A549 (cell line): ENCODE data around the gene EFCAB8. TPM values are rescaled to one million over a fixed set of nuclear protein-coding genes. Genes with fewer than 3 reads are reported as not detected.

ENCODE experiments used
- ATAC-seq, 2 experiments: fragments of 200-7000 bp in 1 of 2; fragments of >200 bp in 1 of 2; cut with Nextera tagmentation in 1 of 2; cut with Tn5 transposase in 1 of 2; 3 replicates each; pipeline versions ENCODE4 v1.8.0 to v1.9.1; 2018 to 2020; ENCODE audit warnings: mild to moderate bottlenecking in 1 of 2, moderate library complexity in 1 of 2
- CTCF ChIA-PET: fragments of 300-600 bp; sonication (Branson Sonifier 250); formaldehyde crosslinking; extraction: SDS; loops from one replicate; lab custom pipeline; 2021; ENCODE audit warnings: antibody characterized with exemption, inconsistent platforms; lab: Yijun Ruan, JAX
- POLR2A ChIA-PET: fragments of 350-600 bp; formaldehyde crosslinking; extraction: SDS; loops from one replicate; lab custom pipeline; 2021; ENCODE audit warnings: antibody characterized with exemption, inconsistent platforms; lab: Yijun Ruan, JAX
- DNase-seq, 2 experiments: peaks; one replicate each; pipeline versions ENCODE4 v3.0.0 to v3.0.0-alpha.2; 2011 to 2016; ENCODE audit warnings: low read depth in 1 of 2, low spot score in 1 of 2
- FAIRE-seq: peaks from 2 replicates; lab custom pipeline; 2011; peaks lifted over from hg19 to GRCh38; lab: Jason Lieb, UNC
- H3K27ac ChIP-seq, 2 experiments: fragments of >200 bp; sonication (Bioruptor Twin); formaldehyde crosslinking; 3 replicates each; pipeline ENCODE4 v1.5.1; 2016 to 2017
- H3K4me1 ChIP-seq: fragments of >200 bp; sonication (Bioruptor Twin); formaldehyde crosslinking; 3 replicates; pipeline ENCODE4 v1.6.1; 2016
- H3K4me2 ChIP-seq: fragments of >200 bp; sonication (Bioruptor Twin); formaldehyde crosslinking; 3 replicates; pipeline ENCODE4 v1.6.1; 2016
- H3K4me3 ChIP-seq: fragments of >200 bp; sonication (Bioruptor Twin); formaldehyde crosslinking; 3 replicates; pipeline ENCODE4 v1.5.1; 2016
- H3K9me3 ChIP-seq: fragments of >200 bp; sonication (Bioruptor Twin); formaldehyde crosslinking; 3 replicates; pipeline ENCODE4 v1.6.1; 2016
- BHLHE40 ChIP-seq: IDR thresholded peaks from 2 replicates; pipeline ENCODE4 v1.6.1; 2012; ENCODE audit warnings: low read depth, low read length, inconsistent platforms
- CEBPB ChIP-seq, 2 experiments: fragments of >200 bp in 1 of 2; sonication (Bioruptor Twin) in 1 of 2; formaldehyde crosslinking in 1 of 2; IDR thresholded peaks; 2 replicates each; pipeline ENCODE4 v1.6.1; 2012 to 2016
- FOSB ChIP-seq: fragments of 250-450 bp; sonication (Bioruptor Pico); IDR thresholded peaks from 2 replicates; pipeline ENCODE4 v1.5.0; 2020; ENCODE audit warnings: mild to moderate bottlenecking, moderate library complexity
- FOSL2 ChIP-seq, 2 experiments: fragments of 450-650 bp in 1 of 2; fragments of >200 bp in 1 of 2; sonication (Bioruptor Twin) in 1 of 2; formaldehyde crosslinking; IDR thresholded peaks; 2 replicates each; pipeline versions ENCODE4 v1.5.0 to v1.6.1; 2016 to 2020; ENCODE audit warnings: mild to moderate bottlenecking in 1 of 2, moderate library complexity in 1 of 2
- HDAC2 ChIP-seq: fragments of 200-600 bp; sonication (generic); IDR thresholded peaks from 2 replicates; pipeline ENCODE4 v1.6.1; 2016
- HOXA7 ChIP-seq: fragments of 250-450 bp; sonication (Bioruptor Pico); IDR thresholded peaks from 2 replicates; pipeline ENCODE4 v1.5.0; 2020; ENCODE audit warnings: mild to moderate bottlenecking, moderate library complexity
- HOXB13 ChIP-seq: fragments of 250-450 bp; sonication (Bioruptor Pico); IDR thresholded peaks from 2 replicates; pipeline ENCODE4 v1.5.0; 2020; ENCODE audit warnings: low read depth, mild to moderate bottlenecking, moderate library complexity
- KDM1A ChIP-seq: fragments of 200-600 bp; sonication (generic); IDR thresholded peaks from 2 replicates; pipeline ENCODE4 v1.6.1; 2016; ENCODE audit warnings: low read depth, mild to moderate bottlenecking
- KDM5A ChIP-seq: fragments of 200-600 bp; sonication (generic); IDR thresholded peaks from 2 replicates; pipeline ENCODE4 v1.6.1; 2016; ENCODE audit warnings: antibody characterized with exemption, mild to moderate bottlenecking
- MAFK ChIP-seq: fragments of 450-650 bp; IDR thresholded peaks from 2 replicates; pipeline ENCODE4 v1.6.1; 2014; ENCODE audit not compliant: partially characterized antibody
- NFE2L2 ChIP-seq: fragments of 150-350 bp; conservative IDR thresholded peaks from 2 replicates; pipeline ENCODE4 v1.6.1; 2014; ENCODE audit warnings: low read length
- NPAS2 ChIP-seq: fragments of 250-450 bp; sonication (Bioruptor Pico); IDR thresholded peaks from 2 replicates; pipeline ENCODE4 v1.8.0; 2022; ENCODE audit warnings: mild to moderate bottlenecking, moderate library complexity, borderline replicate concordance
- POLR2A ChIP-seq: IDR thresholded peaks from 2 replicates; pipeline ENCODE4 v1.6.1; 2012; ENCODE audit warnings: mild to moderate bottlenecking, low read length
- POLR2AphosphoS2 ChIP-seq: conservative IDR thresholded peaks from 2 replicates; pipeline ENCODE4 v1.6.1; 2012; ENCODE audit warnings: low read length, improper control_type of control experiment, inconsistent platforms
- TFCP2L1 ChIP-seq: fragments of 250-450 bp; sonication (Bioruptor Pico); IDR thresholded peaks from 2 replicates; pipeline ENCODE4 v1.5.0; 2021; ENCODE audit warnings: mild to moderate bottlenecking
- TP53 ChIP-seq: fragments of 250-450 bp; sonication (Bioruptor Pico); IDR thresholded peaks from 2 replicates; pipeline ENCODE4 v1.5.0; 2021; ENCODE audit warnings: mild to moderate bottlenecking, moderate library complexity
- ZC3H11A ChIP-seq: fragments of 450-650 bp; IDR thresholded peaks from 2 replicates; pipeline ENCODE4 v1.6.1; 2014; ENCODE audit warnings: antibody characterized with exemption, mild to moderate bottlenecking
- ZFP36 ChIP-seq: fragments of 450-650 bp; IDR thresholded peaks from 2 replicates; pipeline ENCODE4 v1.6.1; 2014; ENCODE audit warnings: borderline replicate concordance; ENCODE audit not compliant: partially characterized antibody
- ZSCAN20 ChIP-seq: fragments of 250-450 bp; sonication (Bioruptor Pico); IDR thresholded peaks from 2 replicates; pipeline ENCODE4 v1.8.0; 2022; ENCODE audit warnings: mild to moderate bottlenecking, moderate library complexity
- WGBS: methylation state at CpG from one replicate; pipeline ENCODE4 v1.1.6; 2017; ENCODE audit errors: missing lambda C conversion rate; 5-methylcytosine and 5-hydroxymethylcytosine counted together
- polyA plus RNA-seq, 4 experiments: library from polyadenylated mRNA; depleted of rRNA in 3 of 4; stranded (reverse); fragments of >200 nt; fragmentation: RNase III in 1 of 4; extraction: RNeasy Plus Mini Kit Qiagen cat#74134 plus additional on column Dnase treatment in 1 of 4; gene quantifications; 2 replicates in 3 of 4; 3 replicates in 1 of 4; pipeline ENCODE4 v1.2.3, GENCODE V29; 2011 to 2017
- TF ChIP-seq, protein P1 (sequence below): IDR thresholded peaks from 2 replicates; pipeline ENCODE4 v1.6.1; 2012
- TF ChIP-seq, protein P2 (sequence below): IDR thresholded peaks from 2 replicates; pipeline ENCODE4 v1.6.1; 2012
- TF ChIP-seq, protein P3 (sequence below): fragments of 450-650 bp; IDR thresholded peaks from 2 replicates; pipeline ENCODE4 v1.6.1; 2014; ENCODE audit warnings: antibody characterized with exemption
- TF ChIP-seq, protein P4 (sequence below): fragments of >200 bp; sonication (Bioruptor Twin); formaldehyde crosslinking; IDR thresholded peaks from 2 replicates; pipeline ENCODE4 v1.6.1; 2016
- TF ChIP-seq, protein P5 (sequence below): fragments of 250-450 bp; sonication (Bioruptor Pico); IDR thresholded peaks from 2 replicates; pipeline ENCODE4 v1.5.0; 2020; ENCODE audit warnings: low read depth, mild to moderate bottlenecking, moderate library complexity
- TF ChIP-seq, protein P6 (sequence below): fragments of >200 bp; sonication (Bioruptor Twin); formaldehyde crosslinking; IDR thresholded peaks from 3 replicates; pipeline ENCODE4 v1.6.1; 2016

Gene EFCAB8
- polyA plus RNA-seq, 2 of the 4 experiments (the other 2 are of a cell fraction) = not detected

DNA sequence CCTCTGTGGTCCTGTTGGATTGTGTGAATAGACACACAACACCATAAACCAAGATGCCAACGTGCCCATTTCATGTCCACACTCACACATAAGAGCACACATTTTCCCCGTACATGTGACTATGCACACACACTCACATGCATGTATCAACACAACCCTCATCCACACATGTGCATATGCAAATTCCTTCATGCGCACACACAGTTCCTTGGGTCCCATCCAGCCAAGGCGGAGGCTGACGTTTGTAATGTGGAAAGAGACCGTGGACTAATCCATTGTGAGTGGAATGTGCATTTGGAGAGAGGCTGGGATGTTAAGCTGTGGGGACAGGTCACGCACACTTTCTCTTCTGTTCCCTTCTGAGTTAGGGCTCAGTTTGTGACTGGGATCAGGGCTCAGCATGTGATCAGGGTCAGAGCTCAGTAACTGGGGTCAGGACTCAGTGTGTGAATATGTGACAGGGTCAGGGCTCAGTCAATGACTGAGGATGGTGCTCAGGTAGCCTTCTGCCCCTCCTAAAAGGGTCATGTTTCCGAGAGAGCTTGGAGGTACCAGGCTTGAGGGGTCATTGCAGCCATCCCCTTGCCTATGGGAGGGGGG is 148.2 kb downstream of the EFCAB8 start (continued):
- no peak for TF ChIP-seq POLR2A
- TF ChIP-seq NFE2L2 = no peak
- TF ChIP-seq KDM1A = no peak
- no peak for TF ChIP-seq HDAC2
- TF ChIP-seq, all 56 proteins: peak for 0

DNA sequence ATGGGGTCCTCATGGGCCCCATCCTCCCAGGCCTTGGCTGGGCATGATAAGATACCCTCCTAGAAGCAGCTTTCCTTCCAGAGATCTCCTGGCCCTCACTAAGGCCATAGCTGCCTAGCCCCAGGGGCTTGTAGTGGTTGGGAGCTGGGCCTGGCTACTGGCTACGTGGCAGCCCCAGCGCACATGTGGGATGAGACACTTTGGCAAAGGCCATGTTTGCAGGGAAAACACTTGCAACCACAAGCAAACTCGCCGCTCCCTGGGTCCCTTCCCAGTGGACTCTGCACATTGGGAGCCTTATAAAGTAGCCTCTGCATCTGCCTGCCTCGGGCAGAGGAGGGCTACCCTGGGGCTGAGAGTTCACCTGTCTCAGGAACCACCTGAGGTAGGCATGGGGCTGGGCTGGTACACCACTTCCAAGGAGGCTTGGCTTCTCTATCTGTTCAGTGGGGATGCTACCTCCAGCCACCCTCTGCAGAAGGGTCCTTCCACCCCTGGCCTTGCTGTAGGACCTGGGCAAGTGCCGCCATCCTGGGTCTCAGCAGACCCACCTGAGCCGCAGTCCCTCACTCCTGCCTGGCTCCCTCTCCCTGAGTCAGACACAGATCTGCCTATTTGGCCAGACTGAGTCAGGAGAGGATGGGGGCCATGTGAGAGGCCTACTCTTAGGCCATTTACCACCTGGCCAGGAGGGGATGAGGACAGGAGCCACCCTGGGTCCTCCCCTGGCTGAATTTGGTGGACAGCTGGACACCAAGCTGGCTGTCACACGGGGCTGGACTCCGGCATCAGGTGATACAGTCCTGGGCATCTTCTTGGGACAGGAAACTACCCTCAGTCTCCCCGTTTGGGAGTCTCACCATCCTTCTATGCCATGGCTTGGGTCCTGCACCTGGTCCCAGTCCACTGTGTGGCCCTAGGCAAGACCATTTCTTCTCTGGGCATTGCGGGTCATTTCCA is 148.9 kb downstream of the EFCAB8 start, which contains the start of gene BPIFB2:
Gene BPIFB2 (plus strand): TSS at position 329 of the 960 bp plus-strand sequence. CDS start 871 bp downstream, outside the sequence.
- WGBS = 57% methylated on average over 9 of the region's 11 CpGs
- no peak for DNase-seq
- POLR2A ChIA-PET = no interaction called here
- no peak for ATAC-seq
- no peak for TF ChIP-seq HOXA7 (CRISPR knock-in tag)
- TF ChIP-seq TFCP2L1 = no peak
- TF ChIP-seq, protein P1, sequence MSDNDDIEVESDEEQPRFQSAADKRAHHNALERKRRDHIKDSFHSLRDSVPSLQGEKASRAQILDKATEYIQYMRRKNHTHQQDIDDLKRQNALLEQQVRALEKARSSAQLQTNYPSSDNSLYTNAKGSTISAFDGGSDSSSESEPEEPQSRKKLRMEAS = no peak
- TF ChIP-seq POLR2AphosphoS2 = no peak
- H3K4me1 ChIP-seq = 0 out of 3 replicates have a peak, but pooled peaks cover 3% of the 10 kb centered on the region
- FAIRE-seq = no peak
- CTCF ChIA-PET = interaction anchor here (1.3 kb wide), 1 partner anchor 105 kb away, joined by 3 read pairs; no protein-coding TSS in a partner anchor
- H3K4me2 ChIP-seq = no peak within 1 kb of the TSS
- no peak within 1 kb of the TSS for H3K4me3 ChIP-seq
- no peaks in the 10 kb centered on the region; the same call in 2 of the 3 replicates for H3K9me3 ChIP-seq
- H3K27ac ChIP-seq = no peak within 1 kb of the TSS

DNA sequence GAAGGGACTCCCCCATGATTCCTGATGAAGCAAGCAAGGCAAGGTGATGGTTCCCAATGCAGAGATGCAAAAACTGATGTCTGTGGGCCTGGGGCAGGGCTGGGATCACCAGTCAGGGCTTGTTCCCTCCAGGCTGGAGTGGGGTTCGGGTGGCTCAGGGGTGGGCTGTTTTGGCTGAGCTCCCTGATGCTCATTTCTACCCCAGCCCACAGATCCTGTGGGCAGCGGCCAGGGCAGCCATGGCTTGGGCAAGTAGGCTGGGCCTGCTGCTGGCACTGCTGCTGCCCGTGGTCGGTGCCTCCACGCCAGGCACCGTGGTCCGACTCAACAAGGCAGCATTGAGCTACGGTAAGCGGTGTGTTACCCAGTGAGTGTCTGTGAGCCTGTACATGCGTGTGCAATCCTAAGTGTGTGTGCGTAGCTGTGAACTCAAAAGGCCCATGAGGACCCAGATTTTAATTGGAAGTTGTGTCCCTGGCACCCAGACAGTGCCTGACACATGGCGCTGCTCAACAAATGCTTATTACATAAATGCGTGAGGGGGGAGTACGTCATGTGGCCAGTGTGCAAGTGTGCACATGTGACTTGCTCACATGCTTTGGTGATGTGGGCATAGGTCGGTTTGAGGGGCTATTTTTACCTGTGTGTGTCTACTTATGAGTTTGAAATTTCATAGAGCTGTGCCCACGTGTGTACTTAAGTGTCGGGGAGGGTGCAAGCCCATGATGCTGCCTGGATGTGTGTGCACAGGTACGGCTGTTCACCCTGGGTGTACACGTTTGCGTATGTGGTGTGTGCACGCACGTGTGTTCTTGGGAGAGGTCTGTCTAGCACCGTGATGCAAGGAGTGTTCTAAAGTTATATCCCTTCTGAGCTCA is 149.9 kb downstream of the EFCAB8 start:
- WGBS = 62% methylated on average over 21 of the region's 23 CpGs
- ATAC-seq (no peak), DNase-seq (no peak)
- H3K4me3 ChIP-seq = no peak overlapping the region
- no peaks in the 10 kb centered on the region; the same call in 2 of the 3 replicates for H3K9me3 ChIP-seq
- H3K4me2 ChIP-seq = no peak overlapping the region
- H3K27ac ChIP-seq = no peak overlapping the region
- POLR2A ChIA-PET = no interaction called here
- TF ChIP-seq, protein P2, sequence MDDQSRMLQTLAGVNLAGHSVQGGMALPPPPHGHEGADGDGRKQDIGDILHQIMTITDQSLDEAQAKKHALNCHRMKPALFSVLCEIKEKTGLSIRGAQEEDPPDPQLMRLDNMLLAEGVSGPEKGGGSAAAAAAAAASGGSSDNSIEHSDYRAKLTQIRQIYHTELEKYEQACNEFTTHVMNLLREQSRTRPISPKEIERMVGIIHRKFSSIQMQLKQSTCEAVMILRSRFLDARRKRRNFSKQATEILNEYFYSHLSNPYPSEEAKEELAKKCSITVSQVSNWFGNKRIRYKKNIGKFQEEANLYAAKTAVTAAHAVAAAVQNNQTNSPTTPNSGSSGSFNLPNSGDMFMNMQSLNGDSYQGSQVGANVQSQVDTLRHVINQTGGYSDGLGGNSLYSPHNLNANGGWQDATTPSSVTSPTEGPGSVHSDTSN = no peak
- no peak for TF ChIP-seq BHLHE40
- TF ChIP-seq ZSCAN20 = no peak
- no peak for TF ChIP-seq CEBPB (IDR thresholded peaks at IDR 0.05)
- no peak for TF ChIP-seq ZFP36
- TF ChIP-seq FOSL2 (IDR thresholded peaks at IDR 0.05) = no peak
- TF ChIP-seq FOSL2 (CRISPR knock-in tag; IDR thresholded peaks at IDR 0.05) = no peak
- TF ChIP-seq KDM5A = no peak
- TF ChIP-seq TP53 (CRISPR knock-in tag) = no peak
- TF ChIP-seq FOSB = no peak
- TF ChIP-seq, protein P3, sequence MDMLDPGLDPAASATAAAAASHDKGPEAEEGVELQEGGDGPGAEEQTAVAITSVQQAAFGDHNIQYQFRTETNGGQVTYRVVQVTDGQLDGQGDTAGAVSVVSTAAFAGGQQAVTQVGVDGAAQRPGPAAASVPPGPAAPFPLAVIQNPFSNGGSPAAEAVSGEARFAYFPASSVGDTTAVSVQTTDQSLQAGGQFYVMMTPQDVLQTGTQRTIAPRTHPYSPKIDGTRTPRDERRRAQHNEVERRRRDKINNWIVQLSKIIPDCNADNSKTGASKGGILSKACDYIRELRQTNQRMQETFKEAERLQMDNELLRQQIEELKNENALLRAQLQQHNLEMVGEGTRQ = no peak
- TF ChIP-seq NPAS2 (CRISPR knock-in tag) = no peak
- TF ChIP-seq POLR2A = no peak
- no peak for TF ChIP-seq HOXB13
- no peak for TF ChIP-seq ZC3H11A
- TF ChIP-seq, protein P4, sequence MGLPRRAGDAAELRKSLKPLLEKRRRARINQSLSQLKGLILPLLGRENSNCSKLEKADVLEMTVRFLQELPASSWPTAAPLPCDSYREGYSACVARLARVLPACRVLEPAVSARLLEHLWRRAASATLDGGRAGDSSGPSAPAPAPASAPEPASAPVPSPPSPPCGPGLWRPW = no peak
- TF ChIP-seq, protein P5, sequence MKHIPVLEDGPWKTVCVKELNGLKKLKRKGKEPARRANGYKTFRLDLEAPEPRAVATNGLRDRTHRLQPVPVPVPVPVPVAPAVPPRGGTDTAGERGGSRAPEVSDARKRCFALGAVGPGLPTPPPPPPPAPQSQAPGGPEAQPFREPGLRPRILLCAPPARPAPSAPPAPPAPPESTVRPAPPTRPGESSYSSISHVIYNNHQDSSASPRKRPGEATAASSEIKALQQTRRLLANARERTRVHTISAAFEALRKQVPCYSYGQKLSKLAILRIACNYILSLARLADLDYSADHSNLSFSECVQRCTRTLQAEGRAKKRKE (CRISPR knock-in tag) = no peak
- TF ChIP-seq, protein P6, sequence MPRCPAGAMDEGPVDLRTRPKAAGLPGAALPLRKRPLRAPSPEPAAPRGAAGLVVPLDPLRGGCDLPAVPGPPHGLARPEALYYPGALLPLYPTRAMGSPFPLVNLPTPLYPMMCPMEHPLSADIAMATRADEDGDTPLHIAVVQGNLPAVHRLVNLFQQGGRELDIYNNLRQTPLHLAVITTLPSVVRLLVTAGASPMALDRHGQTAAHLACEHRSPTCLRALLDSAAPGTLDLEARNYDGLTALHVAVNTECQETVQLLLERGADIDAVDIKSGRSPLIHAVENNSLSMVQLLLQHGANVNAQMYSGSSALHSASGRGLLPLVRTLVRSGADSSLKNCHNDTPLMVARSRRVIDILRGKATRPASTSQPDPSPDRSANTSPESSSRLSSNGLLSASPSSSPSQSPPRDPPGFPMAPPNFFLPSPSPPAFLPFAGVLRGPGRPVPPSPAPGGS = no peak
- TF ChIP-seq KDM1A = no peak
- no peak for TF ChIP-seq MAFK
- TF ChIP-seq, all 56 proteins: peak for 0
- FAIRE-seq = no peak
- H3K4me1 ChIP-seq = 0 out of 3 replicates have a peak, but pooled peaks cover 3% of the 10 kb centered on the region
- CTCF ChIA-PET = no interaction called here
